Loucy (cell line): ENCODE results near the gene TMSB4X.
"Not testable (repeated sequence)": the region's sequence is repeated elsewhere in the genome, so short reads cannot be mapped to it uniquely, and the experiment has no call there.

Experiments used
- H2AFZ ChIP-seq: fragments of 200-600 bp; sonication (generic); 2 replicates; pipeline ENCODE4 v1.6.0; 2016; ENCODE audit warnings: antibody characterized with exemption, mild to moderate bottlenecking, low read length, moderate library complexity
- H3F3A ChIP-seq: fragments of 200-600 bp; 2 replicates; pipeline ENCODE4 v1.6.0; 2016; ENCODE audit warnings: antibody characterized with exemption, low read depth, mild to moderate bottlenecking
- H3K27me3 ChIP-seq: fragments of 200-600 bp; sonication (generic); 2 replicates; pipeline ENCODE4 v1.6.1; 2014; ENCODE audit warnings: low read length, mild to moderate bottlenecking; ENCODE audit not compliant: insufficient read depth, poor library complexity, severe bottlenecking
- H3K36me3 ChIP-seq: fragments of 200-600 bp; sonication (generic); 2 replicates; pipeline ENCODE4 v1.6.1; 2016; ENCODE audit warnings: low read length; ENCODE audit not compliant: insufficient read depth
- H3K4me1 ChIP-seq: fragments of 200-600 bp; sonication (generic); 2 replicates; pipeline ENCODE4 v1.5.1; 2014; ENCODE audit warnings: low read length, mild to moderate bottlenecking; ENCODE audit not compliant: insufficient read depth, poor library complexity, severe bottlenecking
- H3K4me2 ChIP-seq: fragments of 200-600 bp; sonication (generic); 2 replicates; pipeline ENCODE4 v1.6.0; 2014; ENCODE audit warnings: antibody characterized with exemption, low read length, low read depth, mild to moderate bottlenecking; ENCODE audit not compliant: poor library complexity, severe bottlenecking
- H3K4me3 ChIP-seq: fragments of 200-600 bp; sonication (generic); 2 replicates; pipeline ENCODE4 v1.5.1; 2014; ENCODE audit warnings: low read length, mild to moderate bottlenecking, mixed read lengths; ENCODE audit not compliant: poor library complexity, severe bottlenecking
- H3K79me2 ChIP-seq: fragments of 200-600 bp; sonication (generic); 2 replicates; pipeline ENCODE4 v1.6.1; 2014; ENCODE audit warnings: low read length; ENCODE audit not compliant: insufficient read depth
- H3K9ac ChIP-seq: fragments of 200-600 bp; sonication (generic); 2 replicates; pipeline ENCODE4 v1.6.0; 2014; ENCODE audit warnings: mild to moderate bottlenecking, low read depth, low read length, moderate library complexity; ENCODE audit not compliant: poor library complexity, severe bottlenecking
- H3K9me2 ChIP-seq: fragments of 200-600 bp; sonication (generic); replicated peaks from 2 replicates; pipeline ENCODE4 v1.6.1; 2016; ENCODE audit warnings: low read depth, low read length, mixed read lengths
- H3K9me3 ChIP-seq: fragments of 200-600 bp; sonication (generic); 2 replicates; pipeline ENCODE4 v1.6.1; 2014; ENCODE audit warnings: mild to moderate bottlenecking, antibody characterized with exemption, low read length, low read depth; ENCODE audit not compliant: insufficient read depth
- H4K20me1 ChIP-seq: fragments of 200-600 bp; sonication (generic); 2 replicates; pipeline ENCODE4 v1.6.0; 2014; ENCODE audit warnings: antibody characterized with exemption, low read length, mild to moderate bottlenecking; ENCODE audit not compliant: insufficient read depth, poor library complexity, severe bottlenecking
- EZH2phosphoT487 ChIP-seq: fragments of 200-600 bp; IDR thresholded peaks from 2 replicates; pipeline ENCODE4 v1.6.1; 2018; ENCODE audit warnings: antibody characterized with exemption, mild to moderate bottlenecking, moderate library complexity, borderline replicate concordance
- TF ChIP-seq, protein P1 (sequence below): fragments of 200-600 bp; sonication (generic); conservative IDR thresholded peaks from 2 replicates; pipeline ENCODE4 v1.5.1; 2014; ENCODE audit warnings: mild to moderate bottlenecking, antibody characterized with exemption, low read length

TMSB4X gene

DNA sequence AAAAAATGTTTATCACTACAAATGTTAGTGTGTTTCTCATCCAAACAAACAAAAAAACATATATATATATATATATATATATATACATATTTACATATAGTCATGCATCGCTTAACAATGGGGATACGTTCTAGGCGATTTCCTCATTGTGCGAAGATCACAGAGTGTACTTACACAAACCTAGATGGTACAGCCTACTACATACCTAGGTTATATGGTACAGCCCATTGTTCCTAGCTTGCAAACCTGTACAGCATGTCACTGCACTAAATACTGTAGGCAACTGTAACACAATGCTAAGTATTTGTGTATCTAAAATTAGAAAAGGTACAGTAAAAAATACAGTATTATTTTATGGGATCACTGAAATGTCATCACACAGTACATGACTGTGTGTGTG is 16.4 kb upstream of the TMSB4X start:
- Histone ChIP-seq H3K9me3 (no peaks in the 10 kb centered on the region), H2AFZ (no peak overlapping the region), H3K4me2 (peak overlapping the region; percentile 100), H3F3A (peaks cover 16% of the 10 kb centered on the region), H3K27me3 (no peaks in the 10 kb centered on the region), H3K4me3 (no peak overlapping the region), H3K36me3 (no peaks in the 10 kb centered on the region), H3K79me2 (peaks cover 19% of the 10 kb centered on the region), H3K9ac (no peak overlapping the region), H3K9me2 (no peaks in the 10 kb centered on the region), H3K4me1 (peaks cover 50% of the 10 kb centered on the region), H4K20me1 (no peaks in the 10 kb centered on the region)
- no peak for TF ChIP-seq EZH2phosphoT487
- TF ChIP-seq, protein P1, sequence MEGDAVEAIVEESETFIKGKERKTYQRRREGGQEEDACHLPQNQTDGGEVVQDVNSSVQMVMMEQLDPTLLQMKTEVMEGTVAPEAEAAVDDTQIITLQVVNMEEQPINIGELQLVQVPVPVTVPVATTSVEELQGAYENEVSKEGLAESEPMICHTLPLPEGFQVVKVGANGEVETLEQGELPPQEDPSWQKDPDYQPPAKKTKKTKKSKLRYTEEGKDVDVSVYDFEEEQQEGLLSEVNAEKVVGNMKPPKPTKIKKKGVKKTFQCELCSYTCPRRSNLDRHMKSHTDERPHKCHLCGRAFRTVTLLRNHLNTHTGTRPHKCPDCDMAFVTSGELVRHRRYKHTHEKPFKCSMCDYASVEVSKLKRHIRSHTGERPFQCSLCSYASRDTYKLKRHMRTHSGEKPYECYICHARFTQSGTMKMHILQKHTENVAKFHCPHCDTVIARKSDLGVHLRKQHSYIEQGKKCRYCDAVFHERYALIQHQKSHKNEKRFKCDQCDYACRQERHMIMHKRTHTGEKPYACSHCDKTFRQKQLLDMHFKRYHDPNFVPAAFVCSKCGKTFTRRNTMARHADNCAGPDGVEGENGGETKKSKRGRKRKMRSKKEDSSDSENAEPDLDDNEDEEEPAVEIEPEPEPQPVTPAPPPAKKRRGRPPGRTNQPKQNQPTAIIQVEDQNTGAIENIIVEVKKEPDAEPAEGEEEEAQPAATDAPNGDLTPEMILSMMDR, result no peak

DNA sequence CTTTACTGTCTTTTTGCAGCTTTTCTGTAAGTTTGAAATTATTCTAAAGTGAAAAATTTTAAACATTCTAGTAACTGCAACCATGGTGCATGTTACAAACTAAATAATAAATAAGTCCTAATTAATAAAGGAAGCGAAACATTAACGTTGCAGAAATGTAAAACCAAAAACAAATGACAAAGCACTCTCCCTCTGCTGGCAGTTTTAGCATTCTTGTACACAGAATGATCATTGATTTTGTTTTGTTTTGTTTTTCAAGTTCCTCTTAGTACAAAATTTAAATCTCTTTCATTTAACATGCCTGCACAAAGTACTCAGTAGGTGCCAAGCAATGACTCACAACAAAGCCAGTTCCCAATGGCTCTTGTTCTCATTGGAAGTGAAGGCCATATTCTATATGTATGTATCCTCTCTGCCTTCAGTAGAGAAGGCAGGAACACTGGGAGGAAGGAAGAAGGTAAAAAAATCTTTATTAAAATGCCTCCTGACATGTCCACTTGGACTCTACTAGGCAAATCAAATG is 13.7 kb upstream of the TMSB4X start:
- Histone ChIP-seq H3K9ac (no peak overlapping the region), H3K79me2 (no peaks in the 10 kb centered on the region)

DNA sequence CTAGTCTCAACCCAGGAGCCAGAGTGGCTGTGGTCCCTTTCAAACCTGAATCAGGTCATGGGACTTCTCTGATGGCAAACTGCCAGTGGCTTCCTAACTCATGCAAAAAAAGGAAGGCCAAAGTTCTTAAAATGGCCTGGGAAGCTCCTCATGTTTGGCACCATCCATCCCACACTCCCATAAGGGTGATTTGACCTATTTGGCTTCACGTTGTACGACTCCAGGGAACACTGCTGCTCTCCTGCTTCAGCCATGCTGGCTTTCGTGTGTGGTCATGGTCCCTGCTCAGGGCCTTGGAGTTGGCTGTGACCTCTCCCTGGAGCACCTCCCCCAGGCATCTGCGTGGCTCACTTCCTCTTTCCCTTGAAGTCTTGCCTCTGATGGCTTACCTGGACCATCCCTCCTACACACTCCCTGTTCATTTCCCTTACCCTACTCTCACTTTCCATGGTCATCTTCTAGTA is 12.8 kb upstream of the TMSB4X start:
- no peak overlapping the region for H3K9ac ChIP-seq
- no peaks in the 10 kb centered on the region for H3K79me2 ChIP-seq
- no peaks in the 10 kb centered on the region for H3K27me3 ChIP-seq
- no peak overlapping the region for H3K4me2 ChIP-seq
- no peak overlapping the region for H3K4me3 ChIP-seq
- no peak for TF ChIP-seq EZH2phosphoT487
- TF ChIP-seq, protein P1, result no peak
- H3K9me2 ChIP-seq, result no peaks in the 10 kb centered on the region
- peaks cover 48% of the 10 kb centered on the region for H3K4me1 ChIP-seq
- no peak overlapping the region for H2AFZ ChIP-seq
- H3F3A ChIP-seq, result peaks cover 8% of the 10 kb centered on the region; the same call in 1 of the 2 replicates
- no peaks in the 10 kb centered on the region for H3K9me3 ChIP-seq
- H4K20me1 ChIP-seq, result no peaks in the 10 kb centered on the region
- H3K36me3 ChIP-seq, result no peaks in the 10 kb centered on the region

More for the DNA sequence above, 13.7 kb upstream of the TMSB4X start:
- H3K4me3 ChIP-seq, result no peak overlapping the region
- H3K36me3 ChIP-seq, result no peaks in the 10 kb centered on the region
- H3K9me2 ChIP-seq, result no peaks in the 10 kb centered on the region
- H3K9me3 ChIP-seq, result no peaks in the 10 kb centered on the region
- H3K4me2 ChIP-seq, result no peak overlapping the region
- TF ChIP-seq EZH2phosphoT487, result no peak
- TF ChIP-seq, protein P1, result 0 out of 2 replicates have a peak, but pooled peaks have one; percentile 10
- no peak overlapping the region for H2AFZ ChIP-seq
- peaks cover 12% of the 10 kb centered on the region for H3F3A ChIP-seq
- no peaks in the 10 kb centered on the region for H3K27me3 ChIP-seq
- peaks cover 46% of the 10 kb centered on the region for H3K4me1 ChIP-seq
- H4K20me1 ChIP-seq, result no peaks in the 10 kb centered on the region

DNA sequence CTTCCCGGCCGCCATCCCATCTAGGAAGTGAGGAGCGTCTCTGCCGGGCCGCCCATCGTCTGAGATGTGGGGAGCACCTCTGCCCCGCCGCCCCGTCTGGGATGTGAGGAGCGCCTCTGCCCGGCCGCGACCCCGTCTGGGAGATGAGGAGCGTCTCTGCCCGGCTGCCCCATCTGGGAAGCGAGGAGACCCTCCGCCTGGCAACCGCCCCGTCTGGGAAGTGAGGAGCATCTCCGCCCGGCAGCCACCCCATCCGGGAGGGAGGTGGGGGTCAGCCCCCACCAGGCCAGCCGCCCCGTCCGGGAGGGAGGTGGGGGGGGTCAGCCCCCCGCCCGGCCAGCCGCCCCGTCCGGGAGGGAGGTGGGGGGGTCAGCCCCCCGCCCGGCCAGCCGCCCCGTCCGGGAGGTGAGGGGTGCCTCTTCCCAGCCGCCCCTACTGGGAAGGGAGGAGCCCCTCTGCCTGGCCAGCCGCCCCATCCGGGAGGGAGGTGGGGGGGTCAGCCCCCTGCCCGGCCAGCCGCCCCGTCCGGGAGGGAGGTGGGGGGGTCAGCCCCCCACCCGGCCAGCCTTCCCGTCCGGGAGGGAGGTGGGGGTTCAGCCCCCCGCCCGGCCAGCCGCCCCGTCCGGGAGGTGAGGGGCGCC is 11.6 kb upstream of the TMSB4X start:
- not testable (repeated sequence) for H3F3A ChIP-seq, H2AFZ ChIP-seq, H4K20me1 ChIP-seq, H3K79me2 ChIP-seq, H3K4me3 ChIP-seq, H3K9me3 ChIP-seq, H3K27me3 ChIP-seq, H3K4me2 ChIP-seq, H3K9ac ChIP-seq, H3K36me3 ChIP-seq, H3K9me2 ChIP-seq
- H3K4me1 ChIP-seq, result peaks cover 52% of the 10 kb centered on the region
